Kidney epithelial cell (primary cell): ENCODE data around the gene TRAPPC13. TPM values are rescaled to one million over a fixed set of nuclear protein-coding genes. Genes with fewer than 3 reads are reported as not detected.

Source experiments
- DNase-seq: peaks from one replicate; pipeline ENCODE4 v3.0.0-alpha.2; 2010; ENCODE audit warnings: low read depth
- H3K27me3 ChIP-seq: 2 replicates; pipeline ENCODE4 v1.6.0; 2011; ENCODE audit warnings: low read length; ENCODE audit not compliant: control insufficient read depth, insufficient read depth
- H3K36me3 ChIP-seq: 2 replicates; pipeline ENCODE4 v1.5.1; 2011; ENCODE audit warnings: low read length; ENCODE audit not compliant: control insufficient read depth, insufficient read depth
- H3K4me3 ChIP-seq: 2 replicates; pipeline ENCODE4 v1.5.1; 2011; ENCODE audit warnings: low read depth, mild to moderate bottlenecking, control low read depth, low read length
- total RNA-seq: library from RNA; depleted of rRNA; stranded (reverse); fragments of >200 nt; gene quantifications from 2 replicates; pipeline ENCODE4 v1.2.3, GENCODE V29; 2015
- TF ChIP-seq, protein P1 (sequence below): IDR thresholded peaks from 2 replicates; pipeline ENCODE4 v1.5.1; 2011; ENCODE audit warnings: mild to moderate bottlenecking, moderate library complexity, low read length, control low read depth, inconsistent platforms; ENCODE audit not compliant: insufficient read depth, poor library complexity, severe bottlenecking

The TRAPPC13 gene
- total RNA-seq, 1 donor from 2014 or later, result 19.0 TPM

DNA sequence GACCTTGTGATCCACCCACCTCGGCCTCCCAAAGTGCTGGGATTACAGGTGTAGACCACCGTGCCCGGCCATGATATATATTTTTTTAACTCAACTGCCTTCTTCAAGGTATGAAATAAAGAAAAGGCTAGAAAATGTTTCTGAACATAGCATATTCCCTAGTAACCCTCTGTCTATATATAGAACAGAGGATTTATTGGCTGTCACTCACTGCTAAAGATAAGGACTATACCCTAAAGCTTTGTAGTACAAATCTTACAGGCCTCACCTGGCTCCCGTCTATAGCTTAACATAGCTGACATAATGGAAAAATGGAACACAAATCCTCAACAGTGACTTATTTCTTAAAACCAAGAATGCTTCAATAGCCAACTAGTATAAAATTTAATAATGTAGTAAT is 82.8 kb downstream of the TRAPPC13 start:
- TF ChIP-seq, protein P1, sequence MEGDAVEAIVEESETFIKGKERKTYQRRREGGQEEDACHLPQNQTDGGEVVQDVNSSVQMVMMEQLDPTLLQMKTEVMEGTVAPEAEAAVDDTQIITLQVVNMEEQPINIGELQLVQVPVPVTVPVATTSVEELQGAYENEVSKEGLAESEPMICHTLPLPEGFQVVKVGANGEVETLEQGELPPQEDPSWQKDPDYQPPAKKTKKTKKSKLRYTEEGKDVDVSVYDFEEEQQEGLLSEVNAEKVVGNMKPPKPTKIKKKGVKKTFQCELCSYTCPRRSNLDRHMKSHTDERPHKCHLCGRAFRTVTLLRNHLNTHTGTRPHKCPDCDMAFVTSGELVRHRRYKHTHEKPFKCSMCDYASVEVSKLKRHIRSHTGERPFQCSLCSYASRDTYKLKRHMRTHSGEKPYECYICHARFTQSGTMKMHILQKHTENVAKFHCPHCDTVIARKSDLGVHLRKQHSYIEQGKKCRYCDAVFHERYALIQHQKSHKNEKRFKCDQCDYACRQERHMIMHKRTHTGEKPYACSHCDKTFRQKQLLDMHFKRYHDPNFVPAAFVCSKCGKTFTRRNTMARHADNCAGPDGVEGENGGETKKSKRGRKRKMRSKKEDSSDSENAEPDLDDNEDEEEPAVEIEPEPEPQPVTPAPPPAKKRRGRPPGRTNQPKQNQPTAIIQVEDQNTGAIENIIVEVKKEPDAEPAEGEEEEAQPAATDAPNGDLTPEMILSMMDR, result no peak
- H3K27me3 ChIP-seq, result no peaks in the 10 kb centered on the region
- H3K36me3 ChIP-seq, result no peaks in the 10 kb centered on the region
- DNase-seq, result no peak
- no peak overlapping the region for H3K4me3 ChIP-seq

DNA sequence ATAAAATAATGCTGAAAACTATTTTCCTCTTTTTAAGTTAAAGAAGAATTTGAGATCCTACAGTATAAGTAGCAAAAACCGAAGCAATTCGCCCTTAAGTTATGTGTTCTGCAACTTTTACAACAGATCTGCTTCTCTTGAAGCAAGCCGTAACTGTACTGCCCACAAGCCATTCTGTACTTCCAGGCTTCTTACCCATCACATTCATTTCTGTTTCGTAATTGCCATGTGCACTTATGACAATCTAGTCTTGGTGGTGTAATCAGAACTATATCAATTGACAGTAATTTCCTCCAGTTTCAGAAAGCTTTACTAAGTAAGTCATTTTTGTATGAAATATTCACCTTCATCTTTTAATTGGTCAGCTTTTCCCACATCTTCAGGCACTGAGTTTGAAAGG is 83.3 kb downstream of the TRAPPC13 start:
- H3K27me3 ChIP-seq, result no peaks in the 10 kb centered on the region
- H3K4me3 ChIP-seq, result no peak overlapping the region
- no peak for DNase-seq
- TF ChIP-seq, protein P1, result no peak
- H3K36me3 ChIP-seq, result no peaks in the 10 kb centered on the region

Other genes starting within 250 kb of the TRAPPC13 start
- gene ADAMTS6, start 143.1 kb upstream of the TRAPPC13 start, total RNA-seq, result 15.3 and 16.2 TPM in 2 replicates
- gene CENPK, start 61.9 kb upstream of the TRAPPC13 start, total RNA-seq, result 10.4 and 18.4 TPM in 2 replicates
- 19.6 and 22.9 TPM in 2 replicates for gene PPWD1, start 61.7 kb upstream of the TRAPPC13 start, total RNA-seq
- gene TRIM23, start 694 bp upstream of the TRAPPC13 start, total RNA-seq, result 9.9 and 10.8 TPM in 2 replicates
- gene SHLD3, start within 50 bp of the TRAPPC13 start, total RNA-seq, result 1.6 and 3.1 TPM in 2 replicates
- gene SGTB, start 97.1 kb downstream of the TRAPPC13 start, total RNA-seq, result 10.5 and 12.4 TPM in 2 replicates
- gene NLN, start 97.2 kb downstream of the TRAPPC13 start, total RNA-seq, result 31.0 and 35.2 TPM in 2 replicates